DND-41 (cell line): Measurements from ENCODE around the gene ZMIZ1.

Experiments used
- ATAC-seq: fragments of 200-7000 bp; cut with Tn5 transposase; 3 replicates; pipeline ENCODE4 v1.9.1; 2021; ENCODE audit warnings: low read depth; ENCODE audit not compliant: insufficient read depth
- DNase-seq: peaks from one replicate; pipeline ENCODE4 v3.0.0-alpha.2; 2020
- H2AFZ ChIP-seq: 2 replicates; pipeline ENCODE4 v1.6.0; 2012; ENCODE audit warnings: low read depth, low read length
- H3K27ac ChIP-seq: 2 replicates; pipeline ENCODE4 v1.5.1; 2012; ENCODE audit warnings: low read length, inconsistent platforms
- H3K27me3 ChIP-seq: fragments of 200-600 bp; sonication (generic); 2 replicates; pipeline ENCODE4 v1.6.0; 2012; ENCODE audit warnings: low read length, mild to moderate bottlenecking, inconsistent platforms; ENCODE audit not compliant: insufficient read depth, poor library complexity
- H3K36me3 ChIP-seq: 2 replicates; pipeline ENCODE4 v1.5.1; 2012; ENCODE audit warnings: low read length, inconsistent platforms; ENCODE audit not compliant: insufficient read depth
- H3K4me1 ChIP-seq: 2 replicates; pipeline ENCODE4 v1.5.1; 2012; ENCODE audit warnings: mild to moderate bottlenecking, low read length; ENCODE audit not compliant: insufficient read depth
- H3K4me2 ChIP-seq: 2 replicates; pipeline ENCODE4 v1.6.0; 2012; ENCODE audit warnings: mild to moderate bottlenecking, moderate library complexity, low read length, inconsistent platforms; ENCODE audit not compliant: insufficient read depth
- H3K4me3 ChIP-seq, 2 experiments: fragments of 200-600 bp in 1 of 2; shearing (Covaris generic) in 1 of 2; 2 replicates each; pipeline ENCODE4 v1.5.1; 2012 to 2016; ENCODE audit warnings: inconsistent platforms in 2 of 2, low read length in 2 of 2, mild to moderate bottlenecking in 2 of 2, low read depth in 1 of 2, moderate library complexity in 1 of 2
- H3K79me2 ChIP-seq: 2 replicates; pipeline ENCODE4 v1.6.0; 2012; ENCODE audit warnings: low read length, inconsistent platforms; ENCODE audit not compliant: insufficient read depth
- H3K9ac ChIP-seq: 2 replicates; pipeline ENCODE4 v1.6.0; 2012; ENCODE audit warnings: low read depth, mild to moderate bottlenecking, inconsistent platforms, low read length, moderate library complexity
- H3K9me3 ChIP-seq: 2 replicates; pipeline ENCODE4 v1.5.1; 2012; ENCODE audit warnings: low read length, moderate library complexity, mild to moderate bottlenecking, inconsistent platforms; ENCODE audit not compliant: insufficient read depth, severe bottlenecking
- H4K20me1 ChIP-seq: 2 replicates; pipeline ENCODE4 v1.6.0; 2012; ENCODE audit warnings: low read length; ENCODE audit not compliant: insufficient read depth
- EZH2 ChIP-seq: IDR thresholded peaks from 3 replicates; pipeline ENCODE4 v1.6.1; 2012; ENCODE audit warnings: borderline replicate concordance, low read depth, mild to moderate bottlenecking, moderate library complexity, low read length, inconsistent platforms; ENCODE audit not compliant: severe bottlenecking
- TF ChIP-seq, protein P1 (sequence below): IDR thresholded peaks from 2 replicates; pipeline ENCODE4 v1.5.1; 2012; ENCODE audit warnings: borderline replicate concordance, low read length, moderate library complexity, mild to moderate bottlenecking; ENCODE audit not compliant: poor library complexity, severe bottlenecking; ENCODE audit errors: extremely low read depth

The ZMIZ1 gene

DNA sequence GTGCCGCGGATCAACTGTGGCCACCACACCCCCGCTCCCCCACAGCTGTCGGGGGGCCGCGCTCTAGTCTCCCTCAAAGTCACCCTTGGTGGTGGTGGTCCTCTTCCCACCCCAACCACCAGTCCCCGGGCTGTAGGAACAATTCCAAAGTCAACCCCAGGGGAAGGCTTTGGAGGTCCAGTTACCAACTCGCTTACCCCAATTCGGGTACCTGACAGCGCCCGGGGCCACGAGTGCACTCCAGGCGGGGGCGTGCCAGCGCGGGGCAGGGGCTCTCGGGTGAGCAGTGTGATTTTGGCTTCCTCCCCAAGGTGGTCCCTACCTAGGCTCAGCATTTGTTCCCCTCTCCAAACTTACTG is 584 bp upstream of the ZMIZ1 start:
- H4K20me1 ChIP-seq = peaks cover 26% of the 10 kb centered on the region
- TF ChIP-seq, protein P1, sequence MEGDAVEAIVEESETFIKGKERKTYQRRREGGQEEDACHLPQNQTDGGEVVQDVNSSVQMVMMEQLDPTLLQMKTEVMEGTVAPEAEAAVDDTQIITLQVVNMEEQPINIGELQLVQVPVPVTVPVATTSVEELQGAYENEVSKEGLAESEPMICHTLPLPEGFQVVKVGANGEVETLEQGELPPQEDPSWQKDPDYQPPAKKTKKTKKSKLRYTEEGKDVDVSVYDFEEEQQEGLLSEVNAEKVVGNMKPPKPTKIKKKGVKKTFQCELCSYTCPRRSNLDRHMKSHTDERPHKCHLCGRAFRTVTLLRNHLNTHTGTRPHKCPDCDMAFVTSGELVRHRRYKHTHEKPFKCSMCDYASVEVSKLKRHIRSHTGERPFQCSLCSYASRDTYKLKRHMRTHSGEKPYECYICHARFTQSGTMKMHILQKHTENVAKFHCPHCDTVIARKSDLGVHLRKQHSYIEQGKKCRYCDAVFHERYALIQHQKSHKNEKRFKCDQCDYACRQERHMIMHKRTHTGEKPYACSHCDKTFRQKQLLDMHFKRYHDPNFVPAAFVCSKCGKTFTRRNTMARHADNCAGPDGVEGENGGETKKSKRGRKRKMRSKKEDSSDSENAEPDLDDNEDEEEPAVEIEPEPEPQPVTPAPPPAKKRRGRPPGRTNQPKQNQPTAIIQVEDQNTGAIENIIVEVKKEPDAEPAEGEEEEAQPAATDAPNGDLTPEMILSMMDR = peak; percentile 27
- no peak for TF ChIP-seq EZH2
- peak overlapping the region; percentile 81 for H3K4me2 ChIP-seq
- H3K36me3 ChIP-seq = no peaks in the 10 kb centered on the region
- peak overlapping the region; percentile 52; the same call in 1 of the 2 replicates for H3K27ac ChIP-seq
- H3K4me1 ChIP-seq = peaks cover 41% of the 10 kb centered on the region
- peak overlapping the region; percentile 61 for H3K9ac ChIP-seq
- peak overlapping the region; percentile 22 to 74; a peak in 3 of 4 replicates for H3K4me3 ChIP-seq
- no peaks in the 10 kb centered on the region for H3K9me3 ChIP-seq
- H3K27me3 ChIP-seq = no peaks in the 10 kb centered on the region
- no peak; the same call in 1 of the 3 replicates for ATAC-seq
- peak overlapping the region; percentile 84 for H2AFZ ChIP-seq
- DNase-seq = no peak
- peaks cover 38% of the 10 kb centered on the region for H3K79me2 ChIP-seq

DNA sequence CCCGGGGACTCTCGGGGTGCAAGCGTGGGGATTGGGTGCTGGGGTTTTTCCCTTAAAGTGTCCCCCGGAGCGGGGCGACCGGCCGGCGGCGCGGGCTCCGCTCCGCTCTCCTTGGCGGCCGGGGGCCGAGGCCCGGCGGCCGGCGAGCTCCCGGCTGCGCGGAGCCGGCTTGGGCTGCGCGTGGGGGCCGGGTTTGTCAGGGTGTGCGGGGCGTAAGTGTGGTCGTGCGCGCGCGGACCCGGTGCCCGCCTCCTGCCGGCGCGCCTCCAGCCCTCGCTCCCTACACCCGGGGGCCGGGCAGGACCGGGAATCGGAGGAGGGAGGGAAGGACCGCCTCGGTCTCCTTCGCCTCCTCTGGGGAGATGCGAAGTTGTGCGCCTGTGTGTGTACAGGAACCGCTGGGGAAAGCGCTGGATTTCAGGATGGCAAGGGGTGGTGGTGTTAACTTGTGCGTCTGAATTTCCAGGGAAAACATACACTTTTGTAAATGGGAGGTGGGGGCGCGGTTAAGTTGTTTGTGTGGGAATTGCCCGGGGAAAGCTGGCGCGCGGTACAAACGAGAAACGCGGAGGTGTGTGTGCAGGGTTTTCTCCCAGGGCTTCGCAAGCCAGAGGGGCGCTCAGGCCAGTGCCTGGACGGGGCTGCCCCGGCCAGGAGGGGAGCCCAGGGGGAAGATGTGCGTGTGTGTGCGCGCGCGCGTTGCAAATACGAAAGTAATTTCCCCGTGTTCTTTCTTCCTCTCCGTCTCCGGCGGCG is 737 bp downstream of the ZMIZ1 start:
- peak overlapping the region; percentile 61 for H3K9ac ChIP-seq
- no peak for TF ChIP-seq EZH2
- TF ChIP-seq, protein P1 = no peak

GRCh38 chr10:79070081-79070605 is 1.4 kb downstream of the ZMIZ1 start:
- H3K4me1 ChIP-seq = peaks cover 41% of the 10 kb centered on the region
- H3K79me2 ChIP-seq = peaks cover 58% of the 10 kb centered on the region
- H3K9ac ChIP-seq = peak overlapping the region; percentile 61

More for the DNA sequence above, 737 bp downstream of the ZMIZ1 start:
- Histone ChIP-seq H3K36me3 (no peaks in the 10 kb centered on the region), H3K9me3 (no peaks in the 10 kb centered on the region), H3K4me2 (peak overlapping the region; percentile 81), H3K79me2 (peaks cover 51% of the 10 kb centered on the region), H3K4me1 (peaks cover 41% of the 10 kb centered on the region), H4K20me1 (peaks cover 39% of the 10 kb centered on the region), H3K27me3 (no peaks in the 10 kb centered on the region), H2AFZ (peak overlapping the region; percentile 52), H3K4me3 (peak overlapping the region; percentile 35 to 74), H3K27ac (peak overlapping the region; percentile 67)
- peak; percentile 30 for ATAC-seq
- peak; percentile 66 for DNase-seq

More at GRCh38 chr10:79070081-79070605, 1.4 kb downstream of the ZMIZ1 start:
- H3K27ac ChIP-seq = peak overlapping the region; percentile 67
- H3K4me2 ChIP-seq = peak overlapping the region; percentile 81
- DNase-seq (no peak), ATAC-seq (peak; percentile 3; the same call in 2 of the 3 replicates)
- no peaks in the 10 kb centered on the region for H3K9me3 ChIP-seq
- H3K27me3 ChIP-seq = no peaks in the 10 kb centered on the region
- peak overlapping the region; percentile 47; the same call in 1 of the 2 replicates for H2AFZ ChIP-seq
- H4K20me1 ChIP-seq = peaks cover 46% of the 10 kb centered on the region
- peak overlapping the region; percentile 35 to 74 for H3K4me3 ChIP-seq
- H3K36me3 ChIP-seq = no peaks in the 10 kb centered on the region
- no peak for TF ChIP-seq EZH2
- TF ChIP-seq, protein P1 = no peak
